ENCODE results near the gene SDK1.

Gene SDK1

DNA sequence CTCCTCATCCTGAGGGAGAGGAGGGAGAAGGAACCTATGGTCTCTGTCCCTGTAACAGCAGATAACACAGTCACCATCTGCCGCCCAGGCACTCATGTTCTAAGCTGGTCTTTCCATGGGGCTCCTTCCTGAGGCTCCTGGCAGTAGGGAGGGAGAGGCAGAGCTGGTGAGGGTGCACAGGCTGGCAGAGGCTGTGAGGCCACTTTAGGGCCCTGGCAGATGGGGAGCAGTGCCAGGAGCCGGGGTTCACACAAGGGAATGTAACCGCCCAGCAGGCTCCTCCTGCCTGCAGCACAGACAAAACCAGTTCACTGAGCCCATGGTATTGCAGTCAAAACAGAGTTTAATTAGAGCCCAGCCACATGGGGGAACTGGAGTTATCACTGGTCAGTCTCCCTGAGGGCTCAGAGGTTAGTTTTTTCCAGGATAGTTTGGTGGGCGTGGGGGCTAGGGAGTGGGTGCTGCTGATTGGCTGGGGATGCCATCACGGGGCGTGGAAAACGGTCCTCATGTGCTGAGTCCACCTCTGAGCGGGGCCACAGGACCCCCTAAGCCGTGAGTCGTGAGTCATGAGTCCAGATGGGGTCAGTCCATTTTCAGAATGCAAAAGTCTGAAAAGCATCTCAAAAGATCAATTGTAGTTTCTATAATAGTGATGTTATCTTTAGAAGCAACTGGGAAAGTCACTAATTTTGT, 881.7 kb downstream of the SDK1 start:
- no peak overlapping the region for H3K4me3 ChIP-seq (ENCODE audit: control insufficient read depth, low read depth, low read length)
- TF ChIP-seq, protein P1, sequence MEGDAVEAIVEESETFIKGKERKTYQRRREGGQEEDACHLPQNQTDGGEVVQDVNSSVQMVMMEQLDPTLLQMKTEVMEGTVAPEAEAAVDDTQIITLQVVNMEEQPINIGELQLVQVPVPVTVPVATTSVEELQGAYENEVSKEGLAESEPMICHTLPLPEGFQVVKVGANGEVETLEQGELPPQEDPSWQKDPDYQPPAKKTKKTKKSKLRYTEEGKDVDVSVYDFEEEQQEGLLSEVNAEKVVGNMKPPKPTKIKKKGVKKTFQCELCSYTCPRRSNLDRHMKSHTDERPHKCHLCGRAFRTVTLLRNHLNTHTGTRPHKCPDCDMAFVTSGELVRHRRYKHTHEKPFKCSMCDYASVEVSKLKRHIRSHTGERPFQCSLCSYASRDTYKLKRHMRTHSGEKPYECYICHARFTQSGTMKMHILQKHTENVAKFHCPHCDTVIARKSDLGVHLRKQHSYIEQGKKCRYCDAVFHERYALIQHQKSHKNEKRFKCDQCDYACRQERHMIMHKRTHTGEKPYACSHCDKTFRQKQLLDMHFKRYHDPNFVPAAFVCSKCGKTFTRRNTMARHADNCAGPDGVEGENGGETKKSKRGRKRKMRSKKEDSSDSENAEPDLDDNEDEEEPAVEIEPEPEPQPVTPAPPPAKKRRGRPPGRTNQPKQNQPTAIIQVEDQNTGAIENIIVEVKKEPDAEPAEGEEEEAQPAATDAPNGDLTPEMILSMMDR (conservative IDR thresholded peaks at IDR 0.05; ENCODE audit: control insufficient read depth, insufficient read depth, low read depth, low read length): no peak
- no peak for DNase-seq (ENCODE audit: low read depth)

DNA sequence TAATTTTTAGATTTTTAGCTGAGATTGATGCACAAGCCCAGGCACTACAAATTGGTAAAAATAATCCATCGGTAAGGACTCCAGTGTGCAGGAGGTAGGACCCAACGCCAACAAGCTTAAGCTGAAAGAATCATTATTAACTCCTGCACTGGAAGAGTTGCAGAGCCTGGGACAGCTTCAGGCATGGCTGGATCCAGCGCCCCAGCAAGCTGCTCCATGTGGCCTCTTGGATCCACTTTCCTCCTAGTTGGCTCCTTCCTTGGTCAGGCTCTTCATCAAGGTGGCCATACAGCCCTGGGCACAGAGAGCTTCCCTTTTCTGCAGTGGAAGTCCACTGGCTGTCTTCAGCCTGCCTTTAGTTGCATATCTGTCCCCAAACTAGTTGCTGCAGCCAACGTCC, 883.6 kb downstream of the SDK1 start:
- no peak overlapping the region for H3K4me3 ChIP-seq (ENCODE audit: control insufficient read depth, low read depth, low read length)
- TF ChIP-seq, protein P1 (conservative IDR thresholded peaks at IDR 0.05; ENCODE audit: control insufficient read depth, insufficient read depth, low read depth, low read length): no peak
- no peak for DNase-seq (ENCODE audit: low read depth)

DNA sequence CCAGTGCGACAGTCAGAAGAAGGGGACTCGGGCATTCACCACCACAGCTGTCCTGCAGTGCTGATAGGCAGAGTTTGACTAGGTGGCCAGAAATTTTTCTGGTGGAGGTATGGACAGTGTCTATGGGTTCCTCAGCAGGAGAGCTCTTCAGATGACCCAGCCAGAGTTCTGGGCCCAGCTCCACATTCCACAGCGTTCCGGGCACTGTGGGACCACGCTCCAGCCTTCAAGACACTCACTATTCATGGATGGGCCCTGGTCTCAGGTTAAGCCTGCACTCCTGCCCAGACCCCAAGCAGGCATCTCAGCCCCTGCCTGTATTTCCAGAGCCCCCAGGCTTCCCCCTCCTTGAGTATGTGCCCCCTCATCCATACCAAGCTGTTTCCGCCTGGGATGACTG, 884.1 kb downstream of the SDK1 start:
- H3K4me3 ChIP-seq (ENCODE audit: control insufficient read depth, low read depth, low read length): no peak overlapping the region
- DNase-seq (ENCODE audit: low read depth): no peak
- TF ChIP-seq, protein P1 (conservative IDR thresholded peaks at IDR 0.05; ENCODE audit: control insufficient read depth, insufficient read depth, low read depth, low read length): no peak

DNA sequence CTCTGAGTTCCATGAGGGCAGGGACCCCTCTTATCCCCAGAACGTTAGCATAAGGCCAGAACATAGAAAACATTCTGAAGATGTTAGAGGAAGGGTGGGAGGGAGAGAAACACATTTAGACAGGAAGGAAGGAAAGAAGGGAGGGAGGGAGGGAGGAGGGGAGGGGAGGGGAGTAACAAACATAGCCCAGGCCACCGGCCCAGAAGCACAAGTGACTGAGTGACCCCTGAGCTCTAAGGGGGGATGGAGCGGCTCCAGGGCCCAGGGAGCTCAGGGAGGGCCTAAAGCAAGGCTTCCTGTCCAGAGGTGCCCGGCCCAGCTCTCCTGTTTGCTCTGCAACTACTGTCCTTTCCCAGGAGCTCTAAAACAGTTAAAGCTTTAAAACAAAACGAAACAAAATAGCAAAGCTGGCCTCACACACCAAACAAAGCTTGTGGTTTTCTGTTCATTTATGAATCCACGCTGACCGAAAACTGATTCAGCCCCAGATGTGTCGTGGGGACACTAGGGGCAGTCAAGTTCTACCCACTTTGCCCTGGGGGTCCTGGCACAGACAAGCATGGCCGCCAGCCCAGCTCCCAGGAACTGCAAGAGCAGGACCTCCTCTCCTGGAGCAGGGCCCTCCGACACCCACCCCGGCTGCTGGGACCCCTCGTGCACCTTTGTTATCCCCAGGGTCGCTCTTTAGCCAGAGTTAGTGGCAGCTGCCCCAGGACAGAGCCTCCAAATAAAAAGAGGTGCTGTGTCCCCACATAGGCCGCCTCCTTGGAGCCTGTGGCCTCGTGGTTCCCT, 884.9 kb downstream of the SDK1 start:
- no peak for DNase-seq (ENCODE audit: low read depth)
- TF ChIP-seq, protein P1 (conservative IDR thresholded peaks at IDR 0.05; ENCODE audit: control insufficient read depth, insufficient read depth, low read depth, low read length): no peak

DNA sequence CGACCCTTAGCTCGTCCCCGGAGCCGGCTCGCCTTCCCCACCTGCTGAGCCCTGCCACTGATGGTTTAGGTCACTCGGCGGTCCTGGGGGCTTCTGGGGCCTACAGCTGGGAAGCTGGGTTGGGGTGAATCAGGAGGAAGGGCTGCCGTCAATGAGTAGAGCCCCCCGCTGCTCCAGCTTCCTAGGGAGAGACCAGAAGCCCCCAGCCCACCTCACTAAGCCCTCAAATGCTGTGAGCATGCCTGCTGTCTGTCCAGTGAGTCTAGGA, 885.4 kb downstream of the SDK1 start:
- TF ChIP-seq, protein P1 (conservative IDR thresholded peaks at IDR 0.05; ENCODE audit: control insufficient read depth, insufficient read depth, low read depth, low read length): no peak
- H3K4me3 ChIP-seq (ENCODE audit: control insufficient read depth, low read depth, low read length): no peak overlapping the region
- no peak for DNase-seq (ENCODE audit: low read depth)

More for the DNA sequence above, 884.9 kb downstream of the SDK1 start:
- no peak overlapping the region for H3K4me3 ChIP-seq (ENCODE audit: control insufficient read depth, low read depth, low read length)

DNA sequence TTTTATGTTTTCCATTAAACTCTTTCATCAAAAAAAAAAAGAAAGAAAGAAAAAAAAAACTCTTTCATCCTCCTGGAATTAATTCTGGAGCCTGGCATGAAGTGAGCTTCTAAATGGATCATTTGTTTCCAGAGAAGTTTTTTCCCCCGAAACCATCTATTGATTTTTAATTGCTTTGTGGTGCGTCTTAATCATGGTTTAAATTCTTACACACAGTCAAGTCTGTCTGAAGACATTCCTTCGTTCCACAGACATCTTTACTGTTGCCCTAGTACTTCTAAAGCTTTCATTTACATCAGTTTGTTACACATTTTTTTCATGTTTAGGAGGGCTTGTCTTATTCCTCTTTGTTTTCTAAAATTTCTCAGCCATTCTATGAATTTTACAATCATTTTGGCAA, 887.6 kb downstream of the SDK1 start:
- no peak for DNase-seq (ENCODE audit: low read depth)
- no peak overlapping the region for H3K4me3 ChIP-seq (ENCODE audit: control insufficient read depth, low read depth, low read length)
- TF ChIP-seq, protein P1 (conservative IDR thresholded peaks at IDR 0.05; ENCODE audit: control insufficient read depth, insufficient read depth, low read depth, low read length): no peak

Data from fibroblast of mammary gland (primary cell).